ENCODE results near the gene WFIKKN1. TPM values are rescaled to one million over a fixed set of nuclear protein-coding genes. Genes with fewer than 3 reads are reported as not detected.

Gene WFIKKN1
- total and polyA plus RNA-seq, 7 donors = 0.30 to 2.0 (median 0.36) TPM

DNA sequence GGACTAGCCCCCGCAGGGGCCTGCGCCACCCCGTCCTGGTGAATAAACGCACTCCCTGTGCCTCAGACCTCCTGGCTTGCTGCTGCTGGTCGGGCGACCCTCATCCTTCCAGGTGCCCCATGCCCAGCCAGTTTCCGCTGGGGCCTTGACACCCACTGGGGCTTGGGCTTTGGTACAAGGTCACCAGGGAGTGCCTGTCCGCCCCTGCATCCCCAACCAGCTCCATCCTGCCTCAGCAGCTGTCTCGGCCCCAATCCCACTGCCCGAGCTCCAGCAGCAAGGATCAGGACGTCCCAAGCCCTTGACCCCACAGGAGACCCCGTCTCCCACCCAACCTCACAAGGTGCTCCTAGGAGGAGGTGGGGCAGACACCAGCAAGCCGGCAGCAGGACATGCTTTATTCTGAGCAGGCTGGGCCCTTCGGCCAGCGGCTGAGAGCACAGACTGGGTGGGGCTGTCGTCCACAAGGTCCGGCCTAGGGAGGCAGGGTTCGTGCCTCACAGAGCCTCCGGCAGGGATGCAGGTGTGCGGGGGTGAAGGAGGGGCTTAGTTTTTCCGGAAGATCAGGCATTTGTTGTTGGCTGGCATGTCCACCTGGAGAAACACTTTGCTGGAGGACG is 3.4 kb downstream of the WFIKKN1 start:
- WGBS, 3 donors = 85 to 93% (median 89%) methylated on average over 22 of the region's 22 CpGs
- TF ChIP-seq, protein P1, sequence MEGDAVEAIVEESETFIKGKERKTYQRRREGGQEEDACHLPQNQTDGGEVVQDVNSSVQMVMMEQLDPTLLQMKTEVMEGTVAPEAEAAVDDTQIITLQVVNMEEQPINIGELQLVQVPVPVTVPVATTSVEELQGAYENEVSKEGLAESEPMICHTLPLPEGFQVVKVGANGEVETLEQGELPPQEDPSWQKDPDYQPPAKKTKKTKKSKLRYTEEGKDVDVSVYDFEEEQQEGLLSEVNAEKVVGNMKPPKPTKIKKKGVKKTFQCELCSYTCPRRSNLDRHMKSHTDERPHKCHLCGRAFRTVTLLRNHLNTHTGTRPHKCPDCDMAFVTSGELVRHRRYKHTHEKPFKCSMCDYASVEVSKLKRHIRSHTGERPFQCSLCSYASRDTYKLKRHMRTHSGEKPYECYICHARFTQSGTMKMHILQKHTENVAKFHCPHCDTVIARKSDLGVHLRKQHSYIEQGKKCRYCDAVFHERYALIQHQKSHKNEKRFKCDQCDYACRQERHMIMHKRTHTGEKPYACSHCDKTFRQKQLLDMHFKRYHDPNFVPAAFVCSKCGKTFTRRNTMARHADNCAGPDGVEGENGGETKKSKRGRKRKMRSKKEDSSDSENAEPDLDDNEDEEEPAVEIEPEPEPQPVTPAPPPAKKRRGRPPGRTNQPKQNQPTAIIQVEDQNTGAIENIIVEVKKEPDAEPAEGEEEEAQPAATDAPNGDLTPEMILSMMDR (IDR thresholded peaks at IDR 0.05) = no peak
- DNase-seq = no peak
- Histone ChIP-seq H3K9me3 (no peaks in the 10 kb centered on the region), H3K27ac (no peak overlapping the region), H3K36me3 (ENCODE audit: insufficient read depth in 1 of 2, low read depth in 1 of 2) (peaks cover 0 to 13% of the 10 kb centered on the region in 2 donors), H3K27me3 (ENCODE audit: insufficient read depth in 3 of 3, low read length in 2 of 3) (no peaks in the 10 kb centered on the region), H3K4me1 (peaks cover 40% of the 10 kb centered on the region), H3K4me3 (no peak overlapping the region)
- intact Hi-C loops (cut with DNase I) = loop anchor here in 1 of 2 donors (5.0 kb wide), 1 partner anchor 42 kb away; the partner anchor contains the start of gene RAB40C
- ATAC-seq = no peak

DNA sequence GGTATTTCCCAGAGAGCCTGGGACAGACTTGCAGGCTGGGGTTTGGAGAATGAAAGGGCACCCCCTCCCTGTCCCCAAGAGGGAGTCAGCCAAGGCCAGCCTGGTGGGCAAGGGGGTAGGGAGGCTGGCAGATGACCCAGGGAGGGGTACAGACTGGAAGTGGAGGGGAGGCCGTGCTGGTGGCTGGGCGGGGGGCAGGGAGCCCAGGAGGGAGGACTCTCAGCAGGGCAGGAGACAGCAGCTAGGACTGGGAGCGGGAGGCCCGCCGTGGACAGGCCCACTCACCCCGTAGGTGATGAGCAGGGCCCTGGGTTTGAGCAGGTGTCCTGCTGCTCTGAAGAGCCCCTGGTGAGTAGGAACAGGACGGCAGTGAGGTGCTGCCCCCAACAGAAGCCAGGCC is 4.2 kb downstream of the WFIKKN1 start:
- intact Hi-C loops (cut with DNase I) = loop anchor here in 1 of 2 donors (5.0 kb wide), 1 partner anchor 43 kb away; the partner anchor contains the start of gene RAB40C
- DNase-seq (no peak), ATAC-seq (no peak)
- TF ChIP-seq, protein P1 (IDR thresholded peaks at IDR 0.05) = no peak
- Histone ChIP-seq H3K36me3 (ENCODE audit: insufficient read depth in 1 of 2, low read depth in 1 of 2) (peaks cover 0 to 13% of the 10 kb centered on the region in 2 donors), H3K27ac (no peak overlapping the region), H3K27me3 (ENCODE audit: insufficient read depth in 3 of 3, low read length in 2 of 3) (no peaks in the 10 kb centered on the region), H3K4me1 (peaks cover 34% of the 10 kb centered on the region), H3K4me3 (peak overlapping the region; percentile 78), H3K9me3 (no peaks in the 10 kb centered on the region)
- WGBS, 3 donors = 78 to 86% (median 83%) methylated on average over 2 to 7 of the region's 7 CpGs

DNA sequence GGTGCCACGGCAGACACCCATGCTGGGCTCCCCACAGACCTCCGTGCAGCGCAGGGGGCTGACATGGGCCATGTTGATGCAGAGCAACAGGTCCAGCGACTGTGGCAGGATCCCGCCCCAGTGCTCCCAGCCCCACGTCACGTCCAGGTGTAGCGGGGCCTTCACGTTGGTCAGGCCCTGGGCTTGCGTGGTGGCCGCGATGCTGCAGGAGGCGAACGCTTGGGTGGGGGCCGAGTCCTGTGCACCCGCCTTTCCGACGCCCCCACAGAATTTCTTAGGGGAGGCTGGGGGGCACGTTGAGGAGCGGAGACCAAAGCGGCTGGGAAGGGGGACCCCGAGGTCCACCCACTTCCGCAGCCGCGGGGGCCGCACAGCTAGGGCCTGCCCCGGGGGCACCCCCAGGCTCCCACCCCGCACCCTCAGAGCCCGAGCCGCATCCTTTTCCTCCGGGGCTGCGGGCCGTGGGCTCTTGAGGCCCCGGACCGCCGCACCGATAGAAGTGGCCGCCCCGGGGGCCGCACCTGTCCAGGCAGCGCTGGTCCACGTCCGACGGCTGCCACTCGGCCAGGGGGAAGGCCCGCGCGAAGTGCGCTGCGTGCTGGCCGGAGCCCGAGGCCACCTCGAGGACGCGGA is 4.9 kb downstream of the WFIKKN1 start:
- Histone ChIP-seq H3K9me3 (no peaks in the 10 kb centered on the region), H3K4me1 (peaks cover 28% of the 10 kb centered on the region), H3K4me3 (peak overlapping the region; percentile 78), H3K27me3 (ENCODE audit: insufficient read depth in 3 of 3, low read length in 2 of 3) (no peaks in the 10 kb centered on the region), H3K27ac (peak overlapping the region; percentile 90), H3K36me3 (ENCODE audit: insufficient read depth in 1 of 2, low read depth in 1 of 2) (peaks cover 0 to 13% of the 10 kb centered on the region in 2 donors)
- ATAC-seq (no peak), DNase-seq (no peak)
- 4 to 10% (median 7%) methylated on average over 43 to 55 of the region's 55 CpGs for WGBS, 3 donors
- TF ChIP-seq, protein P1 (IDR thresholded peaks at IDR 0.05) = no peak
- intact Hi-C loops (cut with DNase I) = no loop called here

DNA sequence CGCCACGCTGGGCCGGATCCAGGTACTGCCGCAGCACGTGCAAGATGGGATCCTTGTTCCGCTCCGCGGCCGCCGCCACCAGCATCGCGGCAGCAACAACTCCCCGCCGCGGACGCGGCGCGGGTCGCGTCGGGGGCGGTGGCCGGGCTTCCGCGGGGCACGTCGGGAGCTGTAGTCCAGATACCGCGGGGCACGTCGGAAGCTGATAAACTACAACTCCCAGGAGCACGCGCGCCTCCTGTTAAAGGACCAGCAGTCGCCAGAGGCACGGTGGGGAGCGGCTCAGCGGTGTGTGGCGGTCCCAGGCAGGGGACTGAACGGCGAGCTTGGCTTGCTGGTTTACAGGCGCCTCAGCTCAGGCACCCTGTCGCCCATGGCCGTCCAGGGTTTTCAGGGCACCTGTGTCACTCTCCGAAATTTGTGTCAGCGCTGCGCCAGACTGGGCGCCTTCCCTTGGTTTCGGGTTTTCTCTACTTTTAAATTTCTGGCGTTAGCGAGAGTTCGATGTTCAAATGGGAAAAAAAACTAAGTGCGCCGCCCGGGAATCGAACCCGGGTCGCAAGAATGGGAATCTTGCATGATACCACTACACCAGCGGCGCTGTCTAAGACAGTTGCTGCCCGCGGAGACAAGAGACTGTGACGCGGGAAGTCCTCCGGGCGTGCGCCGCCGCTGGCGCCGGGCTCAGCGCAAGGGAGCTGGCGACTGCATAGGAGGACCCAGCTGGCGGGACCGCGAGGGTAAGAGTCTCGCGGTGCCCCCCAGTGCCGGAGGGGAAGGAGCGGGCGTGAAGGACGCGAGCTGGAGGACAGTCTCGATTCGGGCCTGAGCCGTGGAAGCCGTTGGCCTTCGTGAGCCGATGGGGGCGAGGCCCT is 5.7 kb downstream of the WFIKKN1 start, which contains the start of gene METTL26:
Gene METTL26, minus strand, starts transcription at position 100 of the 875 bp plus-strand sequence. Its CDS starts 15 bp downstream, at position 85.
- DNase-seq (peak; percentile 97 to 98), ATAC-seq (peak; percentile 86 to 91 (median 88))
- WGBS, 3 donors = 0 to 1% (median 0%) methylated on average over 80 to 91 of the region's 91 CpGs
- Histone ChIP-seq H3K9me3 (no peaks in the 10 kb centered on the region), H3K4me1 (peaks cover 23% of the 10 kb centered on the region), H3K27me3 (ENCODE audit: insufficient read depth in 3 of 3, low read length in 2 of 3) (no peaks in the 10 kb centered on the region), H3K36me3 (ENCODE audit: insufficient read depth in 1 of 2, low read depth in 1 of 2) (peaks cover 0 to 13% of the 10 kb centered on the region in 2 donors), H3K4me3 (peak within 1 kb of the TSS; percentile 78), H3K27ac (peak within 1 kb of the TSS; percentile 90)
- TF ChIP-seq, protein P1 (IDR thresholded peaks at IDR 0.05) = no peak
- intact Hi-C loops (cut with DNase I) = no loop called here

Measured in psoas muscle (tissue), 8 donors.